ENCODE data around the gene RASAL3. TPM values are rescaled to one million over a fixed set of nuclear protein-coding genes. Genes with fewer than 3 reads are reported as not detected.
"Not testable (repeated sequence)": the region's sequence is repeated elsewhere in the genome, so short reads cannot be mapped to it uniquely, and the experiment has no call there.

The RASAL3 gene
- total and polyA plus RNA-seq, 7 donors, result 0.21 to 2.0 (median 0.47) TPM

- H3K4me3 ChIP-seq, result no peak overlapping the region
- WGBS, 3 donors, result 90 to 91% (median 91%) methylated on average over 4 of the region's 4 CpGs
- H3K27me3 ChIP-seq (ENCODE audit: insufficient read depth in 3 of 3, low read length in 2 of 3), result no peaks in the 10 kb centered on the region
- no peaks in the 10 kb centered on the region for H3K4me1 ChIP-seq
- intact Hi-C loops (cut with DNase I), result no loop called here
- TF ChIP-seq, protein P1, sequence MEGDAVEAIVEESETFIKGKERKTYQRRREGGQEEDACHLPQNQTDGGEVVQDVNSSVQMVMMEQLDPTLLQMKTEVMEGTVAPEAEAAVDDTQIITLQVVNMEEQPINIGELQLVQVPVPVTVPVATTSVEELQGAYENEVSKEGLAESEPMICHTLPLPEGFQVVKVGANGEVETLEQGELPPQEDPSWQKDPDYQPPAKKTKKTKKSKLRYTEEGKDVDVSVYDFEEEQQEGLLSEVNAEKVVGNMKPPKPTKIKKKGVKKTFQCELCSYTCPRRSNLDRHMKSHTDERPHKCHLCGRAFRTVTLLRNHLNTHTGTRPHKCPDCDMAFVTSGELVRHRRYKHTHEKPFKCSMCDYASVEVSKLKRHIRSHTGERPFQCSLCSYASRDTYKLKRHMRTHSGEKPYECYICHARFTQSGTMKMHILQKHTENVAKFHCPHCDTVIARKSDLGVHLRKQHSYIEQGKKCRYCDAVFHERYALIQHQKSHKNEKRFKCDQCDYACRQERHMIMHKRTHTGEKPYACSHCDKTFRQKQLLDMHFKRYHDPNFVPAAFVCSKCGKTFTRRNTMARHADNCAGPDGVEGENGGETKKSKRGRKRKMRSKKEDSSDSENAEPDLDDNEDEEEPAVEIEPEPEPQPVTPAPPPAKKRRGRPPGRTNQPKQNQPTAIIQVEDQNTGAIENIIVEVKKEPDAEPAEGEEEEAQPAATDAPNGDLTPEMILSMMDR (IDR thresholded peaks at IDR 0.05), result no peak
- no peaks in the 10 kb centered on the region for H3K36me3 ChIP-seq (ENCODE audit: insufficient read depth in 1 of 2, low read depth in 1 of 2)
- H3K9me3 ChIP-seq, result peaks cover 4% of the 10 kb centered on the region
- ATAC-seq (no peak), DNase-seq (no peak)
- no peak overlapping the region for H3K27ac ChIP-seq
Measured at GRCh38 chr19:15487038-15487437, 22.7 kb upstream of the RASAL3 start.

GRCh38 chr19:15485768-15486167, 21.4 kb upstream of the RASAL3 start:
- 83 to 90% (median 90%) methylated on average over 5 of the region's 5 CpGs for WGBS, 3 donors
- H3K36me3 ChIP-seq (ENCODE audit: insufficient read depth in 1 of 2, low read depth in 1 of 2); DNase-seq; H3K4me1 ChIP-seq; H3K4me3 ChIP-seq; intact Hi-C loops (cut with DNase I); H3K9me3 ChIP-seq; ATAC-seq; H3K27me3 ChIP-seq (ENCODE audit: insufficient read depth in 3 of 3, low read length in 2 of 3); H3K27ac ChIP-seq: not testable (repeated sequence)

DNA sequence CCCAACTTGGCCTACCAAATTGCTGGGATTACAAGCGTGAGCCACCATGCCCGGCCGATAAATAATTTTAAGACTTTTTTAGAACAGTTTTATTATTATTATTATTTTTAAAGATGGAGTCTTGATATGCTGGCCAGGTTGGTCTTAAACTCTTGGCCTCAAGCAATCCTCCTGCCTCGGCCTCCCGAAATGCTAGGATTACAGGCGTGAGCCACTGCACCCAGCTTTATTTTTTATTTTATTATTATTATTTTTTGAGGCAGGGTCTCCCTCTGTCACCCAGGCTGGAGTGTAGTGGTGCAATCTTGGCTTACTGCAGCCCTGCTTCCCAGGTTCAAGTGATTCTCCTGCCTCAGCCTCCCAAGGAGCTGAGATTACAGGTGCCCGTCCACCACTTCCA, 16.7 kb upstream of the RASAL3 start:
- 88 to 91% (median 91%) methylated on average over 7 of the region's 7 CpGs for WGBS, 3 donors
- DNase-seq; ATAC-seq; H3K27ac ChIP-seq; H3K4me3 ChIP-seq; H3K27me3 ChIP-seq (ENCODE audit: insufficient read depth in 3 of 3, low read length in 2 of 3); H3K4me1 ChIP-seq; intact Hi-C loops (cut with DNase I); H3K9me3 ChIP-seq; H3K36me3 ChIP-seq (ENCODE audit: insufficient read depth in 1 of 2, low read depth in 1 of 2): not testable (repeated sequence)

DNA sequence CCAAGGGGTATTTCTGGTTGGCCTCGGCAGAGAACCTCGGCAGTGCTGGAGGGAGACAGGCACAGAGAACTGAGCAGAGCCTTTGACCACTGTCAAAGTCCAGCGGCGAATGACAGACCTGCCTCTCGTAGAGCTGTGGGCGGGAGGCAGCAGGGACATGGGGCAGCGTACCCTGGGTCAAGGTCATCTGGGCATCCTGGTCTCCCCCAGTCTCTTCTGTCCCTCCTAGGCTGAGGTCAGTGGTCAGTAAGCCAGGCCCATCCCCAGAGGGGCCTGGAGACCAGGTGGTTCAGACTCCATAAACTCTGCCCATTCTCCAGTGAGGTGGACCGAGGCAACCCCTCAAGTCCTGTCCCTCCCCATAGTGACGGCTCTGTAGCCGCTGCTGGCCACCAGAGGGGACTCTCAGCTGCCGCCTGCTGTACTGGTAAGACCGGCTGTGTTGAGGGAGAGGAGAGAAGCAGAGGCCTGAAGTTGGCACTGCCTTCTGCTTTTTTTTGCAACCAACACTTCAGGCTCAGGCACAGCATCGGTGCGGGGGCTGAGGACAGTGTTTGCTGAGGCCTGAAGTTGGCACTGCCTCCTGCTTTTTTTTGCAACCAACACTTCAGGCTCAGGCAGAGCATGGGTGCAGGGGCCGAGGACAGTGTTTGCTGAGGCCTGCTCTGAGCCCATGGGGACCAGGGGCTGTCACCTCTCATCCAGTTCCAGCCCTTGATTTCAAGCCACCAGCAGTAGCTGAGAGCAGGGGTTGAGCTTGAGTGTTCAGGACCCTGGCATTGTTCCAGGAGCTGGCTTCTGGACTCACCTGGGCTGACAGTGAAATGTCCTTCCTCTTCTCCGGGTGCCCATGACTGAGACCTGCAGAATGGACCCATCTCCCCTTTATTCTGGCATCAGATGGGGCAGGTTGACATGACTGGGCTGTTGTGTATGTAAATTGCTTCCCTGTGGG, 15.3 kb upstream of the RASAL3 start, which contains the start of gene PGLYRP2:
PGLYRP2 (minus strand) TSS at position 111 of the 955 bp plus-strand sequence. CDS start 130 bp downstream, outside the sequence.
- TF ChIP-seq, protein P1 (IDR thresholded peaks at IDR 0.05), result no peak
- Histone ChIP-seq H3K27me3 (ENCODE audit: insufficient read depth in 3 of 3, low read length in 2 of 3) (no peaks in the 10 kb centered on the region), H3K4me1 (no peaks in the 10 kb centered on the region), H3K4me3 (no peak within 1 kb of the TSS), H3K27ac (no peak within 1 kb of the TSS), H3K9me3 (no peaks in the 10 kb centered on the region), H3K36me3 (ENCODE audit: insufficient read depth in 1 of 2, low read depth in 1 of 2) (no peaks in the 10 kb centered on the region)
- intact Hi-C loops (cut with DNase I), result no loop called here
- WGBS, 3 donors, result 58 to 66% (median 62%) methylated on average over 16 of the region's 16 CpGs
- ATAC-seq (peak in 2 of 4 donors; percentile 41 to 50), DNase-seq (peak in 1 of 2 donors; percentile 72)

GRCh38 chr19:15476325-15476724, 12.0 kb upstream of the RASAL3 start:
- Histone ChIP-seq H3K36me3 (ENCODE audit: insufficient read depth in 1 of 2, low read depth in 1 of 2) (no peaks in the 10 kb centered on the region), H3K4me1 (no peaks in the 10 kb centered on the region), H3K4me3 (no peak overlapping the region), H3K27ac (no peak overlapping the region), H3K27me3 (ENCODE audit: insufficient read depth in 3 of 3, low read length in 2 of 3) (peaks cover 0 to 6% (median 0%) of the 10 kb centered on the region in 3 donors), H3K9me3 (no peaks in the 10 kb centered on the region)
- 59 to 72% (median 61%) methylated on average over 5 of the region's 5 CpGs for WGBS, 3 donors
- ATAC-seq (no peak), DNase-seq (no peak)
- intact Hi-C loops (cut with DNase I), result no loop called here
- TF ChIP-seq, protein P1 (IDR thresholded peaks at IDR 0.05), result no peak
